Putamen (tissue), 1 donor: ENCODE results near the gene NDST4.

Source experiments
- DNase-seq: peaks from one replicate; pipeline ENCODE4 v3.0.0-alpha.2; 2016; ENCODE audit warnings: low spot score

NDST4 gene

DNA sequence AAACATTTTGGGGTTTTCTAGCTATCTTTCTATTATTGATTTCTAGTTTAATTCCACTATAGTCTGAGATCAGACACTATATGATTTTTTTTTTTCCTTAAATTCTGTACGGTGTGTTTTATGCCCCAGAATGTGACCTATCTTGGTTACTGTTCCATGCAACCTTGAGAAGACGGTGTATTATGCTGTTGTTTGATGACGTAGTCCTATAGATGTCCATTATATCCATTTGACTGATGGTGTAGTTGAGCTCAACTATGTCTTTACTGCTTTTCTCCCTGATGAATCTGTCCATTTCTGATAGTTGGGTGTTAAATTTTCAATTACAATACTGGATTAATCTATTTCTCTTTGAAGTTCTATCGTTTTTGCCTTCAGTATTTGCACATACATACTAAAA lies 212.5 kb downstream of the NDST4 start:
- no peak for DNase-seq

DNA sequence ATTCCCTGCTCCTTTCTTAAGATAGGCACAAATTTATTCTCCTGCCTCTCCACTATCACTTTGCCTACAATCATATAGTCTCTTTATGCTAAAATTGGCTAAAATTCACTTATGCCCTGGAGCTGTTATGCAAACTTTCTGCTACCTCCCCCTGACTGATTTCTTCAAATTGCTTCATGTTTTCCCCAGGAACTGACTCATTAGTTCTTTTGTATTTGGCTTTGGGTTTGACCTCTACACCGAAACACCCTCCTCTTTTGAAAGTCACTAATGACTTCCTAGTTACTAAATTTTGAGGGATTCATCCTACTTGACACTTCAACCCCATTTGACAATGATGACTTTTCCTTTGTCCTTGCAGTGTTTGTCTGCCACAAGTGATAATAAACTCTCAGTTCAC lies 222.6 kb downstream of the NDST4 start:
- no peak for DNase-seq

DNA sequence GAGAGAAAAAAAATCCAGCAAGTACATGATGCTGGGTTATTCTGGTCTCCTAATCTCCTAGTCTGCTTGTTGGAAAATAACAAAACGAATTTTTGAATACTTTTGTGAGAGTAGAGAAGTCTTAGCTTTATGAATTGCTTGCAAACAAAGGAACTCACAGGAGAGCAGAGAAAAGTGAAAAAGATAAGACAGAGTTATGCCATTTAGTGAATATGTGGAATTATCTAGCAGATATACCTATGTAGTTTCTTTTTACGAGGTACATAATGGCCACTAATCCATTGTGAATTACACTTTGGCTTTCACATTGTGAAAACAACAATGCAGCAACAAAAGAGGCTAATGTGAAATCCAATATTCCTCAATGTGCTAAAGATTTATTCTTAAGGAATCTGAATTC lies 226.7 kb downstream of the NDST4 start:
- DNase-seq, result no peak

DNA sequence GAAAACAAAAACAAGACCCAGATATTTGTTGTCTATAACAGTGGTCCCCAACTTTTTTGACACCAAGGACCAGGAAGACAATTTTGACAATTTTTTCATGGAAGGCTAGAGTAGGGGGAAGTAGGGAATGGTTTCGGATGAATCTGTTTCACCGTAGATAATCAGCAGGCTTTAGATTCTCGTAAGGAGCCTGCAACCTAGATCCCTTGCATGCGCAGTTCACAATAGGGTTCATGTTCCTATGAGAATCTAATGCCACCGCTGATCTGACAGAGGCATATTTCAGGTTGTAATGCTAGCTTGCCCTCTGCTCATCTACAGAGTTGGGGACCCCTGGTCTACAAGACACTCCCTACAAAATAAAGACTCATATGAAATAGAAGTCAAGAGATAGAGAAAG lies 229.8 kb downstream of the NDST4 start:
- DNase-seq, result no peak

DNA sequence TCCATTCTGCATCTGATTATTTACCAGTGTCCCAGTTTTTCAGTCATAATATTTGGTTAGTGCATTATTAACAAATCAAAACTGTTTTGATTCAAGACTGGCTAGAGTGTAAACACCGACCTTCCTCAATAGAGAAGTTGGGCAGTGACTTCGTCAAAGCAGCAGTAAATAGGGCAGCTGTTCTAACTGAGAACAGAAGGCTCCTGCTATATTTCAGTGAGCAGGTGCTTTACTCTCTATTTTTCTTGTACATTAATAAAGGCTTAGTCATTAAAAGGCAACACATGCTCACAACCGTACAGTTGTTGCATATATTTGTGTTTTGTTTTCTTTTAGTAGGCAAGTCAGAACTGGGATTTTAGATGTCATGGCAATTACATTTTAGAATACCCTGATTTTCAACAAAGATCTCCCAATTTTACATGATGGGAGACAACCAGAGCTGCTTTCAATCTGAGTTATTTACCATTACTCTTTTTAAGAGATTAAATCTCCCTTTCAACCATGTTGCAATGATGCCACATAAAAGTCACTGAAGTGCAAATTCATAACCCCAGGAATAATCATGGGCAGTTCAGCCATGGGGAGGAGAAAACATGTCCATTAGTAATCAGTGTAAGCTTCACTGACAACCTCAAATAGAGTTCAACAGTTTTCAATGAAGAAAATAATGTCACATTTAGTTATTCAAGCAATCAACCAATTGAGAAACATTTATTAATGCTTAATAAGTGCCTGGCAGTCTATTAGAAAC lies 233.3 kb downstream of the NDST4 start:
- no peak for DNase-seq

DNA sequence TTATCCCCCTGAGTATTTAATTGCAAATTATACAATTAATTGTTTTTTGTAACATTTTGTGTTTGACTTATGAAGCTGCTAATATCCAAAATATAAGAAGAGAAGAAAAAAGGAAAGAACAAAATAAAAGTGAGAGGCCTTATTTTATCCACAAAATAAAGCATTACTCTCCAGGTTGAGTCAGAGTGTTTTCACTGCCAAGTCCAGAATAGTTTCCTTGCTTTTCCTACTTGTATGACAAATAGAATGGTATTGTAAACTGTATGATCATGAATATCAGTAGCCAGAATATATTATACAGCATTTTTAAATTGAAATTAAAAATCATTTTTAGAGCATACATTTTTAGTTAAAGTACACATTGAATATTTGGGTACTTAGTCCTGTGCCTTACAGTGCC lies 237.8 kb downstream of the NDST4 start:
- no peak for DNase-seq

DNA sequence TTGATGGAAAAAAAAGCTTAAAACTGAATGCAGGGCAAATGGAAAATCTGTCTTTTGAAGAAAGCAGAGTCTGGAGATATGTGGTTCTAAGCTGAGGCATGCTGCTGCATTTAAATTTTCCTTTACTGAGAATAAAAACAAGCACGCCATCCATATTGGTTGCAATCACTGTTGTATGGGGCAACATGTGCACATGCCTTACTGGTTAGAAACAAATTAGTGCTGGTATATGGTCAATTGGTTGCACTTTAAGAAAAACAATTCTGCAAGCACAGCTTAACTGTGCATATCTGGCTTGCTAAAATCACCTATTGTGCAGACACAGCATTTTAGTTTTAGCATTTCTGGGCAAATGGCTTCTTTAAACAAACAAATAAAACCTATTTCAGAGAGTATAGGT lies 239.1 kb downstream of the NDST4 start:
- DNase-seq, result no peak

DNA sequence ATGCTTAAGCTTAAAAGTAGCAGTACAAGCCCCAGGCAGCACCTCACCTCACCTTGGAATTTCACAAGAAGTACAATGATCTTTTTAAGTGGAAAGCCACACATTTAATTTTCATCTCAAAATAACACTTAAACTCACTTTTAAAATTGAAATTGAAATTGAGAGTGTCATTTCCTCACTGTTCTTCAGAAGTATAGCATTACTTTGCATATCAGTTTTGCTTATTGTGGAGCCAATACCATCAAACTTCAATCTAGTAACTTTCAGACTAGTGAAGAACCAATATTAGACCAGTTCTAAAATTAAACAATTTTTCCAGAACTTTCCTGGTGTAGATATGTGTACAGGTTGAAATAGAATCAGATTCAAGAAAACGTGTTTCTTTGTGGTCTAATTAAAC lies 242.4 kb downstream of the NDST4 start:
- DNase-seq, result no peak

DNA sequence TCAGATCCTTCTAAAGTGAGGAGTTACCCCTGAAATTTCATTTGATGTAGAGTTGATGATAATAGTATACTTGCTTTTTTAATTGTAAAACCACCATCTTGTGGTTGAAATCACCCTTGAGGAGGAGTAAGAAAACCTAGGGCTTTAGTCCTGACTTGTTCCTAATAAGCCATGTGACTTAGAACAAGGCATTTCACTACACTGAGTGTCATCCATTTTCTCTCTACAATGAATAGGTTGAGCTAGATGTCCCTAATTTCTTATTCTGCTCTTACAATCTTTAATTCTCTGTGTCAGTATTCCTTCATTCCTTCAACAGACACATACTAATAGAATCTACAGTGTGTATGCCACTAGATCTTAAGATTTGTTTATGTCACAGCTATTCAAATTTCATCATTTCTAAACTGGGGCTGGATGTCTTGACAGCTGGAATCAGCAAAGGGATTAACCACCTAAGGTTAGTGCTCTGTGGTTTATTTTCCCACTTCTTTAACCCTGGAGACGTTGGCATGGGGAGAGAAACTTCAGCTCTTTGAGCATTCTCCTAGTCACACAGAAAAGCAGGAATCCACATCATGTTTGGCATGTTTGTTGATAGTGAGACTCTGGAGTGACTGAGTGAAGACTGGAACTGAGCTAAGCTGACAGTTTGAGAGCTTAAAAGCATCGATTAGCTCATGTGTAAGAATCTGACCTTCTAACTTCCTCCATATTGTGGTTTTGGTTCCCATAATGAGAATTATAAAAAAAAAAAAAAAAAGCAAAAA lies 246.3 kb downstream of the NDST4 start:
- no peak for DNase-seq

DNA sequence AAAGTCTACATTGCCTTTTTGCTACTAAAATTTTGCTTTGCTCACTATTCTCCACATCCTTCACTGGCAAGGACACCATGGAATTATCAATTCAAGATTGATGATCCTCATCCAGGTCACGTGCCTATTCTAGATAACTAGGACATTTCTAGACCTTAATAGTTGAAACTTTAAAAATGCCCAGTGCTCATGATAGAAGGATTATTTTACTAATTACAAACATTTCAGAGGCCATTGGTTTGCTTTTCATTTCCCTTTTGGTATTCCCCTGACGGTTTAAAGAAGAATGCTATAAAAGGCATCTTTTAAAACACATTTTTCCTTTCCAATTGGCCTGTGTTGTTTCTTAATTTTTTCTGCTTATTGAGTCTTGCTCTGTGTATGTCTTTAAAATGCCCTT lies 249.4 kb downstream of the NDST4 start:
- DNase-seq, result no peak

DNA sequence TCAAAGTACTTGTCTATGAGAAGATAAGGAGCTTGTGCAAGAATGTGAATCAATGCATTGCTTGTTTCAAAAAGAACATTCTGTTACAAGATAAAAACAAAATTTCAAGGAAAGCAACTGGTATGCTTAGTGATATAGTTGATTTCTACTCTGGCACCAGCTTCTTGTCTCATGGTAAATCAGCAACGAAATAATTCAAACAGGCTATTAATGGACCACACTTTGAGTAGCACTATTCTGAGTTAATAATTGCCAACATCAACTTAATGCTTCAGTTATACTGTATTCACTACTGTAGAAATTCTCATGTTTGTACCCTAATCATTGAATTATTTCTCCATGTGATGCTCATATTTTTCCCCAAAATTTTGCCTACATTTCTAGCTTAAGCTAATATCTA lies 252.6 kb downstream of the NDST4 start:
- no peak for DNase-seq

DNA sequence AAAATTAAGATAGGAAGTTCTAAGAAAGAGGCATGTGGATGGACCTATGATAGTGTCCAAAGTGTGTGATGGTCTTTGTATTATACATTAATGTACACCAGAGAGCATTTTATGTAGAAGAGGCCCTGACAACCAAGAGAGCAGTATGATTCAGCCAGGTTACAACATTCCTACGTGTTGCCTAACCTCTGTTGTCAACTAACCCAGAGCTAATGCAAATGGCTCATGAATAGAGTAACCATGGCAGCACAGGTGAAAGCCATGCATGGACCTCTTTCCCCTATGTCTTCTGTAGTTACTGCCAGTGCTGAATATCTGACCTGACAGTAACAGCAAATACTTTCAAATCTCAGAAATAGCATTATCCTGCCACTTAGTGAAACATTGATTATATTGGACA lies 255.6 kb downstream of the NDST4 start:
- no peak for DNase-seq

DNA sequence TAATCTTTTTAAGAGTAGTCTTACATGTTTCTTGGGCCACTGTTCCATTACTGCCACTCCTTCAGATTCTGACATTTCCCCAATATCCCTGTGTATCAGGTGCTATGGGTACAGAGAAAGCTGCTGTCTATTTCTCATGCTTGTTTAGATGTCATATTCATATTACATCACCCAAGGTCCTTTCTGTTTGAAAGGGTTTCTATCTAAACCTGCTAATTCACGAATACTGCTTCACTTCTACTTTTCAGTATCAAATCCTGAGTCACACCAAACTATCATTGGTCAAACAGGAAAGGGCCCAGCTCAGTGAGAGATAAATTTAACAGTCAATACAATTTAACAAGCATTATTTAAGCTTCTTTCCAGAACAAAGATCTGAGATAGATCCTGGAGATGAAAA lies 273.4 kb downstream of the NDST4 start:
- DNase-seq, result no peak

DNA sequence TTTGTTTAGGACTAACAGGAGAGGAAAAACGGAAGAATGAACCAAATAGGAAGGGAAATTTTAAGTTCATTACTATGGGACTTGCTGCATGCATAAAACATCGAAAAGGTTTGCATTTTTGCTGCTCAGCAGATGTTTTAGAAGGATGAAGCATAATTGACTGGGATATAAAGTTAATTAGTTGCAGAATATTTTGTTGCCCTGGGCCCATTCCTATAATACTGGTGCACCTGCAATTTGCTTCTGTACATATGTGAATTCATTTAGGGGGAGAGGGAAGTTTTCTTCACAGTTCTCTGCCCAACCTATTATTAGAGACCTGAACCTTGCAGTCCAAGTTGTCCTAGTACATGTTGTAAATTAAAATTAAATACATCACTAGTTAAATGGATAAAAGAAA lies 282.8 kb downstream of the NDST4 start:
- DNase-seq, result no peak

DNA sequence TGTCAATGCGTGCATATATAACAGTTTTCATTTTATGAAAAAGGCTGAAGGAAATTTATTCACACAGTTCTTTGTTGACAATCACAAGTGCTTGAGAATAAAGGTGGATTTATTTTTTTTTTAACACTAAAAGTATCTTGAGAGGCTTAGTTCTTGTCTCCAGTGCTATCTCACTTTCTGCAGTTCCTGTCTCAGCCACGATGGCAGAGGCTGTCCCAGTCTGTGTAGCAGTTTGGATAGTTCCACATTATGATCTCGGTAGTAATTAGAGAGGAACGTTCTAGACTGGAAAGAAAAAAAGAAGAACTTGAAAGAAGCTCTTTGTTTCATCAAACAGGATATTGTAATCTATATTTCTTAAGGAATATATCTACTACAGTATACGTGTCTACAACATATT lies 285.8 kb downstream of the NDST4 start:
- DNase-seq, result no peak

DNA sequence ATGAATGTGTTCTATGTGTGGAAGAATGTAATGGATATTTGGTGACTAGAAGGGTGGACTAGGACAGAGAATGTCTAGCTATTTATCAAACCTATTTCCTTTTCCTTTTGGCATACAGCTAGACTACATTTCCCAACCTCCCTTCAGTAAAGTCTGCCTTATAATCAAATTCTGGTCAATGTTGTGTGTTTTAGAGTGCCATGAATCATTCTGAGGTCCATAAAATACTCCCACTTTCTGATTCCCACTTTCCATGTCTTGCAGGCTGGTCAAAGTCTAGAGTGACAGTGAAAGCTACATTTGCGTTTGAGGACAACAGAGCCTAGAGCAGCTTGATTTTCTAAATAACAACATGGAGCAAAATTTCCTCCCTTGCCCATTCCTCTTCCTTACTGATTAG lies 297.7 kb downstream of the NDST4 start:
- DNase-seq, result no peak

DNA sequence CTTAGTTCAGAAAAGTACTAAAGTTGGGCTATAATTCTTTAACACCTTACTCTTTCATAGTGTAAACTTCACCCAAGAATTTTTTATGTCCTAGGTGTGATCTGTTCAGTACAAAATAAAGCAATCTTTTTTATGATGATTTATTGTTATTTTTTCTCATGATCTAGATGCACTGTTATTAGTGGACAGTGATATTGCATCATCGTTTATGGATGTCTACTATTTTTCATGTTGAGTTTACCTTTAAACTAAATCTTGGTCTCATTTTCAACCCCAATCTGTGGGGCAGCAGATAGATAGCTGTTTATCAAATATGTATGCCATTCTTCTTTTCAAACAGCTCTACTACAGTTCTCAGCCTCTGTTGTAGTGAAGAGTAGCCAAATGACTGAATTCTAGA lies 299.5 kb downstream of the NDST4 start:
- no peak for DNase-seq

DNA sequence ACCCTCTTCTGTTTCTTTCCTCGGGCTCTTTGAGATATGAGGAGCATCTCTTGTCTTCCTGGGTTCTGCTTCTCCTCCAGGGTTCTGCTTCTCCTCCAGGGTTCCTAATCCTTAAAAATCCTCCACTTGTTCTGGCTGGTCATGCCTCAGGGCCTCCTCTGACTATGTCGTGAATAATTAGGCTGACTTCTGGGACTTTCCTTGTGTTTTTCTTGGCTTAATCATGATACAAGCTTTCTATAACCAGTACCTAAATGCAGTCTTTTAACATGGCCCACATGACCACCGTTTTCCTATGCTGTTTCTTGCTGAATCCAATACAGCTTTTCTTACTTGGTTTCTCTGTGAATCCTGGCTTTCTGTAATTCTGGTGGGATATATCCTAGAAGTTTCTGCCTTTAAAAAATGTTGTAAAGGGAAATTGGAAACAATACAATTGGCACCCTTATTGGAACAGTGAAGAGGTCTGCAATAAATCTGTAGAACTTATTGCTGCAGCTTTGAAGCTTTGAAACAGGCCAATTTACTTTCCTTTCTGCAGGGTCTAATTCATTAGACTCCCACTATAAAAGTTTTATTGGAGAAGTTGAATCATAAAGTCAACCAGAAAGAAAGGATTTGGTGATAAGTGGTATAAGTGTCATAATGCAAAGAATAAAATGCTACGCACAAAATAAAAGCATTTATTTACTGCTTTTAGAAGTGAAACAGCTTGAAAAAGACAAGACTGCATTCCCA lies 301.7 kb downstream of the NDST4 start:
- DNase-seq, result no peak

DNA sequence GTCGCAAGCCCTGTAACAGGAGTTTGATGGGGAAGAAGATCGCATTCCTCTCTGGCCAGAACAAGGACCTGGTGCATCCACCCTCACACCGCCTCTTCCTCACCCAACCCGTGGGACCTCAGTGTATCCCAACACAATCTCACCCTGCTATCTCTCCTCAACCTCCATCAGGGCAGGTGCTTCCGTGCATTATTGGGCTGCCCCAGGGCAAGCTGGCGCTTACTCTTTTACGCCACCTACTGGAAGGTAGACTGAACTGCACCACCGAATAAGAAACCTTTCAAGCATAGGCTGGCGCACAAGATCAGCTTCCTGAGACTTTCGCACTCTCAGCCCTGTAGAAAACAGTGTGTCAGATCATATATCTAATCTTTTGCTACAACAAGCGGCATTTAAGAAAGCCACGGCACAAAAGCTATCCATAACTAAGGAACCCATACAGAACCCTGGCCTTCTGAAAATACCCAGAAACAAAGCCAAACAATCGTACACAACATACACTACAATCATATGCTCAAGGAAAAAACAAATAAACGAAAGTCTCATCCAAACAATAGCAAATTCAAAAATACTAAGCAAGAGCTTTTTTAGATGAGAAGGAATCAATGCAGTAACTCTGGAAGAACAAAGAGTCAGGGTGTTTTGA lies 305.5 kb downstream of the NDST4 start:
- DNase-seq, result no peak

DNA sequence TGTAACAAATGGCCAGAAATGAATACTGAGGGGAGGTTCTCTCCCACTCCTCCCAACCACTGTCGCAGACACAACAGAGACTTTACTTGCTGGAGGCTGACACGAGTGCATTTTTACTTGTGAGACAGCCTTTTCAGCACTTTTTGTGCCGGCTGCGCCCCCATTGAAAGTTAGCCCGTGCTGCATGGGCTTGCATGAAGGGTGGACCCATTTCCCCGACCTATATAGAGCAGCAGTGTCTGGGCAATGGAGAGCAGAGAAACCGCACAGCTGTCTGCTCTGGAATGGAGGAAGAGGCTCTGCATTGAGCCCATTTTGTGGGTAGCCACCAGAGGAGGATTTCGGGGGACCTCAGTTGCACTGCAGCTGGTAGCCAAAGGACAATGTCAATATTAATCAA lies 306.1 kb downstream of the NDST4 start:
- DNase-seq, result no peak

DNA sequence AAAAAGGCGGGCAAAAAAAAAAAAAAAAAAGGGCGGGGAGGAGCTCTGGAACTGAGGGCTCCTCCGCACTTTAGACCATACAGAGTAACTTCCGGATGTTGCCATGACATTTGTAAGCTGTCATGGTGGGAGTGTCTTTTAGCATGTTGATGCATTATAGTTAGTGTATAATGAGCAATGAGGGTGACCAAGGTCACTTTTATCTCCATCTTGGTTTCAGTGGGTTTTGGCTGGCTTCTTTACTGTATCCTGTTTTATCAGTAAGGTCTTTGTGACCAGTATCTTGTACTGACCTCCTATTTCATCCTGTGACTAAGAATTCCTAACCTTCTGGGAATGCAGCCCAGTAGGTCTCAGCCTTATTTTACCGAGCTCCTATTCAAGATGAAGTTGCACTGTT lies 321.4 kb downstream of the NDST4 start:
- DNase-seq, result no peak

DNA sequence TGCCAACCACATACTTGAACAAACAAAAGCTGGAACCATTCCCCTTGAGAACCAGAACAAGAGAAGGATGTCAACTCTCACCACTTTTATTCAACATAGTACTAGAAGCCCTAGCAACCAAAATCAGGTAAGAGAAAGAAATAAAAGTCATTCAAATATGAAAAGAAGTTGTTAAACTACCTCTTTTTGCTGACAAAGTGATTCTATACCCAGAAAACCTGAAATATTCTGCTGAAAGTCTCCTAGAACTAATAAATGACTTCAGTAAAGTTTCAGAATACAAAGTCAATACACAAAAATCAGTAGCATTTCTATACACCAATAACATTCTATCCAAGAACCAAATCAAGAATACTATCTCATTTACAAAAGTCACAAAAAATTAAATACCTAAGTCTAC lies 327.9 kb downstream of the NDST4 start:
- no peak for DNase-seq

DNA sequence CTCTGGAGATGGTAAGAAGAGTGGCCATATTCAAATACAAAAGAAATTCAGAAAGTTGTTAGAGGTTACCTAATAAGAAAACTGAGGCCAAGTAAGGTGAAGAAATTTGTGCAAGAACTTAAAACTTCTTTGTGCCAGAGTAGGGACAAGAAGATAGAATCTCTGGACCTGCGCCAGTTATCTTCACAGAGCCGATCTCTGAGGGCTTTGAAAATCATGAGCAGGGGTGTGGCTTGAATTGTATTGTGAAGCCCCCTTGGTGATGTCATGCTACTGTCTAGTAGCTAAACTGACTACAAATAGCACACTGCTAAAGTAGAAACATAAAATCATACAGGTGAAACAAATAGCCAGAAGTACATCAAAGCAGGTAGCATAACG lies 330.2 kb downstream of the NDST4 start:
- DNase-seq, result no peak
